GM21423 (cell line): ENCODE data around the gene DGAT2.
A peak's percentile ranks its signal among the peaks of the same experiment; 100 is the strongest.

Source experiments
- ATAC-seq: cut with Tn5 transposase; IDR thresholded peaks from one replicate; pipeline ENCODE4 v1.9.1; 2021; ENCODE audit warnings: mild to moderate bottlenecking, moderate library complexity; ENCODE audit not compliant: unreplicated experiment

The DGAT2 gene

GRCh38 chr11:75822541-75822940 is 54.0 kb downstream of the DGAT2 start:
- ATAC-seq: no peak

- no peak for ATAC-seq
Observed at GRCh38 chr11:75823415-75823814, 54.8 kb downstream of the DGAT2 start.

- ATAC-seq: peak; percentile 8
Observed at GRCh38 chr11:75823946-75824345, 55.4 kb downstream of the DGAT2 start.

DNA sequence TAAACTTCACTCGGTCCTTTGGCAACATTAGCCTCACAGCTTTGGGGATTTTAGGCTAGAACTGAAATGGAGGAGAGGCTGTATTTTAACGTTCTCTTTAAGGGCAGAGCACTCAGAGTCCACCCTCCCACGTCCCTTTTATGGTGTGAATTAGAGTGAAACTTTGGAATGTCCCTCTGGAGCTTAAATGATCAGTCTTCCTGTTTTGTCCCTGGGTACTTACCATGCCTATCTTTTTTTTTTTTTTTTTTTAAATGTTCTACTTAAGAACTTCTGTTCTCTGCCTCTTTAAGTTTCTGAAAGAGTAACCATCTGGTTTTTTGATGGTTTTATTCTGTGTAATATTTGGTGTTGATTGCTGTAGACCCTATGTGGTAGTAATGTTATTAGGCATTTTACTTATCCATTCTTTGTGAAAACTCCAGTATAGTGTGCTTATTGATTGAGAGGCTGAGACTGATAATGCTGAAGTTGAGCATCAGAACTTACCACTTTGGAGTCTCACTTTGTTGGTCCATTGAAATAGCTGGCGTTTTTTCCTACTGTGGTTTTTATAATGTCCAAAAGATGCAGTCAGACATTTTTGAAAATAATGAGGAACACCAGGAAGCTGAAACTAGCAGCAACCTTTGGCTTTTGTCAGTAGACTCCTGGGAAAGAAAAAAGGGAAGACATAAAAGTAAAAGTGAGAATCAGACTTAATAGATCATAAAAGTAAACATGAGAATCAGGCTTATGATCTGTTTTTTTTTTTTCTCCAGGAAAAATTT is 58.1 kb downstream of the DGAT2 start:
- ATAC-seq: no peak

DNA sequence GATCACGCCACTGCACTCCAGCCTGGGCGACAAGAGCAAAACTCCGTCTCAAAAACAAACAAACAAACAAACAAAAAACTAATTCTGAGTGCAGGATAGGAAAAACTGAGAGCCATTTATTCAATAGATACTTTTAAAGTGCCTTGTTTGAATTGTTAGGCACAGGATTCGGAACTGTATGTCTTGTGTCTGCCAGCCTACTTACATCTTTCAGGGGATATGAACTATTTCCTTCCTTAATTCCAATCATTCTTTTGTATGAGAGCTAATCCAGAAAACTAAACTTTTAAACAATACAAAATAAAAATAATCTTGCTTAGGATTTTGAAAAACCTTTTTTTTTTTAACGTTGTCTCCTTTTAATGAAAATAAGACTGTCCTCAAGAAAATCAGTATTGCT is 59.0 kb downstream of the DGAT2 start:
- ATAC-seq: no peak

- no peak for ATAC-seq
Observed at GRCh38 chr11:75831915-75832502, 63.4 kb downstream of the DGAT2 start.

DNA sequence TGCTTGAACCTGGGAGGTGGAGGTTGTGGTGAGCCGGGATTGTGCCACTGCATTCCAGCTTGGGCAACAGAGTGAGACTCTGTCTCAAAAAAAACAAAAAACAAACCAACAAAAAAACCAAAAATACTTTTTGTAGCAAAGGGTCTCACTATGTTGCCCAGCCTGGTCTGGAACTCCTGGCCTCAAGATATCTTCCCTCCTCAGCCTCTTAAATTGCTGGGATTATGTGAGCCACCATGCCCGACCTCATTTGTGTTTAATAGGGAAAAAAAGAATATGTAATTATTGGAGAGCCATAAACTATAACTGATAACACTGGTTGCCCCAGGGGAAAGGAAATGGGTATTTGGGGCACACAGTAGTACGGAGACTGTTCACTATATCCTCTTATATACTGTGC is 66.2 kb downstream of the DGAT2 start:
- ATAC-seq: no peak

DNA sequence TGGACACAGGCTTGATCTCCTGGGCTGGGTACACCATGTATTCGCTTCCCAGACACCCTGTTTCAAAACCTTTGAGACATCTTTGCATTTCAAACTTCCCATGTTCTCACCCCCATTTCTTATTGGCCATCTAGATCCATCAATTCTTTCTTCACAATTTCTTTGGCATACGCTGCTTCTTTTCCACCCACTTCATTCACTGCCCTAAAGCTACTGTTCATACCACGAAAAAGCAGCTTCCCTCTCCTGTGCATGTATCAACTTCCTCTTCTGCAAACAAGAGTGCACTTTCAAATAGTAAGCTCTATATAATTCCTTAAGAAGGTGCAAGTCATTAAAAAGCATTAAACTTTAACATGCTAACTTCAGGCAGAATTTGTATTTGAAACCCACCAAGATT is 67.8 kb downstream of the DGAT2 start:
- ATAC-seq: no peak

DNA sequence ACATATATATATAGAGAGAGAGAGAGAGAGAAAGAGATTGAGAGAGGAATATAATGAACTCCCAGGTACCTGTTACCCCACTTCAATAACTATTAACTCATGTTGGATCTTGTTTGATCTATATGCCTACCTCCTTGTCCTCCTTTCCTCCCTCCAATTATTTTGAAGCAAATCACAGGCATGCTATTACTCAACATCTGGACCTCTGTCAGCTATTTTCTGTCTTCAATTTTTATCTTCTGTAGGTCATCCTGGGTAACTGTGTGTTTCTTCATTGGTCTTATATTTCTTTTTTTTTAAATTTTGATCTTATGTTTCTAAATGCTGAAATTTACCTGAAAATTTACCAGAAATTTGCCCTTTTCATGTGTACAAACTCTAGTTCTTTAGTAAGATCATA is 71.3 kb downstream of the DGAT2 start:
- ATAC-seq: no peak

DNA sequence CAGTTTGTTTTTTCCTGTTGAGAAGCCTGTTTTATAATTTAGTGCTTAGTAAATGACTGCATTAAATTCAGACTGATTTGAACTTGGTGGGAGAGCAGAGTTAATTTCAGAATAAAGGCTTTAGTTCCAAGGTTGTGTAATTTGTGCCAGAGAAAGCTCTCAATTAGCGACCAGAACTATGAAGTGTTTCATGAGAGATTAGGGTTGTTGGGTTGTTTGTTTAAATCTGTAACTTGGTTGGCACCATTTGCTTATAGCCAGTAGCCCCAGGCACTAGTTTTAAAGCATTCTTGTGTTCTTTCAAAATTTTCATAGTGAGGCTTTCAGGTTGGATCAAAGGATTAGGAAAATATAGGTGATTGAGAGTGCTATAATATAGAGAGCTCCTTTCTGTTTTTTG is 71.9 kb downstream of the DGAT2 start:
- no peak for ATAC-seq

DNA sequence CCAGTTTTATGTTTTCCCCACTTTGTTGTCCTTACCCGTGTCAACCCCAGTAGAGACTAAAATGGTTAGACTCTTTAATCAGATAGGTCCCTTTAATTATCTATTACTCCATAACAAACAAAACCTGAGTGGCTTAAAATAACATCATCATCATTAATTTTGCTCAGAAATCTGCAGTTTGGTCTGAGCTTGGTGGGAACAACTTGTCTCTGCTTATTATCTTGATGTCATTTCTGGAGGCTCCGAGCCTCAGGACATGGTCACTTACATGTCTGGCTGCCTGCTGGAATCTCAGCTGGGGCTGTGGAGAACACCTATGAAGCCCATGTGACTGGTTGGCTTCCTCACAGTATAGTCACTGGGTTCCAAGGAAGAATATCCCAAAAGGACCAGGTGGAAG is 73.2 kb downstream of the DGAT2 start:
- no peak for ATAC-seq

- no peak for ATAC-seq
Observed at GRCh38 chr11:75845324-75845723, 76.7 kb downstream of the DGAT2 start.

GRCh38 chr11:75849894-75850293 is 81.3 kb downstream of the DGAT2 start:
- ATAC-seq: no peak

DNA sequence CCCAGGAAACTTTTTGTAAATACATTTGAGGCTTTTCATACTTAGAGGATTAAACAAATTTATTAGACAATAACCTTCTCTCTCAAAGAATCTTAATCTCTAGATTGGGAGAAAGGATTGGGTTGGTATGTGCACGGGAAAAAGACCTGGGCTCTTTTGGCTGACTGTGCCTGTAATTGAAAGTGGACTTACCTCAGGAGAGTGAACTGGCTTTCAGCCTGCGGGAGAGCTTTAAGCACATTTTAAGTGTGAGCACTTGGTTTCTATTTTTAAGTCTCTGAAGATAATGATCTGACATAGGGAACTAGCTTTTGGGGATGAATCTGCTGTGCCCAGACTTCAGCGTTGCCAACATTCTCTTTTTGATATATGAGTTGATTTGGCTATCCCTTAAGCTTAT is 82.2 kb downstream of the DGAT2 start:
- no peak for ATAC-seq
